Measurements from ENCODE around the gene SUGP2.

The SUGP2 gene

GRCh38 chr19:18942692-18943091 is 90.6 kb downstream of the SUGP2 start:
- Histone ChIP-seq H3K9ac (ENCODE audit: low read depth, low read length) (no peak overlapping the region), H2AFZ (ENCODE audit: low read depth, low read length) (no peak overlapping the region), H3K27me3 (ENCODE audit: insufficient read depth, low read length, poor library complexity) (no peaks in the 10 kb centered on the region), H3K4me3 (ENCODE audit: low read depth in 1 of 2, low read length in 2 of 2) (no peak overlapping the region), H3K79me2 (ENCODE audit: insufficient read depth, low read length) (no peaks in the 10 kb centered on the region), H3K27ac (ENCODE audit: low read length) (no peak overlapping the region), H3K4me2 (ENCODE audit: insufficient read depth, low read length) (no peak overlapping the region), H3K36me3 (ENCODE audit: insufficient read depth, low read length) (no peaks in the 10 kb centered on the region), H3K9me3 (ENCODE audit: insufficient read depth, low read length, severe bottlenecking) (no peaks in the 10 kb centered on the region), H4K20me1 (ENCODE audit: insufficient read depth, low read length) (no peaks in the 10 kb centered on the region), H3K4me1 (ENCODE audit: insufficient read depth, low read length) (peaks cover 17% of the 10 kb centered on the region)
- ATAC-seq (ENCODE audit: insufficient read depth, low read depth) (no peak), DNase-seq (no peak)
- TF ChIP-seq EZH2 (IDR thresholded peaks at IDR 0.05; ENCODE audit: borderline replicate concordance, low read depth, low read length, severe bottlenecking) (no peak), CTCF (IDR thresholded peaks at IDR 0.05; ENCODE audit: borderline replicate concordance, extremely low read depth, low read length, poor library complexity, severe bottlenecking) (no peak)

- DNase-seq: no peak
- TF ChIP-seq CTCF (IDR thresholded peaks at IDR 0.05; ENCODE audit: borderline replicate concordance, extremely low read depth, low read length, poor library complexity, severe bottlenecking) (no peak), EZH2 (IDR thresholded peaks at IDR 0.05; ENCODE audit: borderline replicate concordance, low read depth, low read length, severe bottlenecking) (no peak)
- Histone ChIP-seq H3K27ac (ENCODE audit: low read length) (no peak overlapping the region), H4K20me1 (ENCODE audit: insufficient read depth, low read length) (no peaks in the 10 kb centered on the region), H3K9ac (ENCODE audit: low read depth, low read length) (no peak overlapping the region), H3K4me2 (ENCODE audit: insufficient read depth, low read length) (peak overlapping the region; percentile 60), H2AFZ (ENCODE audit: low read depth, low read length) (peak overlapping the region; percentile 68), H3K36me3 (ENCODE audit: insufficient read depth, low read length) (no peaks in the 10 kb centered on the region), H3K4me3 (ENCODE audit: low read depth in 1 of 2, low read length in 2 of 2) (peak overlapping the region in 1 of 2 experiments; percentile 45; a peak in 1 of 4 replicates), H3K4me1 (ENCODE audit: insufficient read depth, low read length) (peaks cover 17% of the 10 kb centered on the region), H3K27me3 (ENCODE audit: insufficient read depth, low read length, poor library complexity) (no peaks in the 10 kb centered on the region), H3K9me3 (ENCODE audit: insufficient read depth, low read length, severe bottlenecking) (no peaks in the 10 kb centered on the region), H3K79me2 (ENCODE audit: insufficient read depth, low read length) (no peaks in the 10 kb centered on the region)
- ATAC-seq (ENCODE audit: insufficient read depth, low read depth): no peak
Measured at GRCh38 chr19:18941628-18942354, 91.5 kb downstream of the SUGP2 start.

All from DND-41 (cell line).